Activated T-cell treated with anti-CD3 and anti-CD28 coated beads for 1 hour (primary cell): ENCODE results near the gene CCL18.
"Not testable (repeated sequence)": the region's sequence is repeated elsewhere in the genome, so short reads cannot be mapped to it uniquely, and the experiment has no call there.

Source experiments
- DNase-seq: peaks from one replicate; pipeline ENCODE4 v3.0.0-alpha.2; 2020; ENCODE audit warnings: low read depth

CCL18 gene

DNA sequence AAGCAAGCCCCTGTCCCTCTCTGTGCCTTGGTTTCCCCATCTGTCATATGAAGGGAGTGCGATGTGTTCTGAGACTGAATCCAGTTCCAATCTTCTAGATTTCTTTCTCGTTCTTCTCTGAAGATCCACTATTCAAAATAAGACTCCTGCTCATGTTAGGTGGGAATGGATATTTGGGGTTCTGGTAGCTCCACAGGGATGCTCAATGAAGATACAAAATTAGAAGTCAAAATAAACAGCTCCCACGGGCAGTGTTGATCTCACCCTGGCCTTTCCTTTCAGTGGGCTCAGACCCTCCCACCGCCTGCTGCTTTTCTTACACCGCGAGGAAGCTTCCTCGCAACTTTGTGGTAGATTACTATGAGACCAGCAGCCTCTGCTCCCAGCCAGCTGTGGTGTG, 40.2 kb downstream of the CCL18 start:
- DNase-seq = not testable (repeated sequence)

DNA sequence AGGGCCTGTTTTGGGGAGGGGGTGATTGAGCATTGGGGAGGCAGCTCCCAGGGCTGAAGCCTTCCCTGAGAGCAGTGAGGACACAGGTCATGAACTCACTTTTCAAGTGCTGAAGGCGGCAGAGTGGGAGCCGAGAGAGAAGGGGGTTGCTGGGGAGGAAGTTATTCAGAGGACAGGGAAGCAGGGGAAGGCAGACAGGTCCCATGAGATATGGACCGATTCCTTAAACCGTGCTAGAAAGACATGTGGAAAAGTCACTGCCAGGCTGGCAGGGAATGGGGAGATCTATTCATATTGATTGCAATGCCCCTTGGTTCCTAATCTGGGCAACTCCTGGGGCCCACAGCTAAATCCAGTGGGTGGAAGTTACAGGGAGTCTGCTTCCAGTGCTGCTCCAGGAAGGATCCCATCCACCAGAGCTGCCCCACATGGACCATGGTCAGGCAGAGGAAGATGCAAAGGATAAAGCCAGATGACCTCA, 40.7 kb downstream of the CCL18 start:
- no peak for DNase-seq

DNA sequence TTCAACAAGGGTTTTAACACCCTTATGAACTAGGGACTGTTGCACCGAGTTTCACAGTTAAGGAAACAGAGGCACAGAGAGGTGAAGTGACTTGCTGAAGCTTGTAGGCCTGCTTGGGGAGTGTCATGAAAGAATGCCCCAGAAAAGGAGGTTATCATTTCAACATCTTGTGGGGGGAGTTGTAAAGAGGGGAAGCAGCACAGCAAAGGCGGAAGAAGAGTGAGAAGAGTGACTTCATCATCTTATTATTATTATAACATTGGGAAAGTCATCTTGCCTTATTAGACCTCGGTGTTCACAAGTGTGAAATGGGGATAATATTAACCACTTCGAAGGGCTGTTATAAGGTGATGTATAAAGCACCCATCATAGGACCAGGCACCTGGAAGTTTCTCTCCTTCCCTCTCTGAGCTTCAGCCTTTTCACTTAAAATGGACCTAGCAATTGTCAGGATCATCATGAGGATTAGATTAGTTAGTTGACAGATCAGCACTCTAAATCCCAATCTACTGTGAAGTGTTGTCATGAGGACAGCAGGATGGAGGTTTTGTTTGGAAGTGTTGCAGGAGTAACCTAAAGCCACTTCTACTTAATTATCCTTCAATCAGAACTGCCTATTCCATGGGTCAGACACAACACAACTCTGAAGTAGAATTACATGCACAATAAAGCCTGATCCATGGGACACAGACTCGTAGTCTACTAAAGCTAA, 41.9 kb downstream of the CCL18 start:
- DNase-seq = no peak

DNA sequence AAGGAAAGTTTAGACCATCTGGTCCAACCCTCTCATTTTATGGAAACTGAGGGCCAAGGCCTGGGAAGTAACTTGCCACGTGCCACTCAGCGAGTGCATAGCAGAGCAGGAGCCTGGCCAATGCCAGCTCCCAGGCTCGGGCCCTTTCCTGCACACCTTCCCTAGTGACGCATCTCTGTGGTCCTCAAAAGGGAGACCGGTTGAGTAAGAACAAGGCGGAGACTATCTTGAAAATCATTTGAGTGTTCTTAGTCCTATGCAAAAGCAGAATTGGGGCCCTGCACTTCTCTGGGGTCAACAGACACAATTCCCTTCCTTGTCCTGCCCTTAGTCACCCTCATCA, 42.4 kb downstream of the CCL18 start:
- DNase-seq = no peak

DNA sequence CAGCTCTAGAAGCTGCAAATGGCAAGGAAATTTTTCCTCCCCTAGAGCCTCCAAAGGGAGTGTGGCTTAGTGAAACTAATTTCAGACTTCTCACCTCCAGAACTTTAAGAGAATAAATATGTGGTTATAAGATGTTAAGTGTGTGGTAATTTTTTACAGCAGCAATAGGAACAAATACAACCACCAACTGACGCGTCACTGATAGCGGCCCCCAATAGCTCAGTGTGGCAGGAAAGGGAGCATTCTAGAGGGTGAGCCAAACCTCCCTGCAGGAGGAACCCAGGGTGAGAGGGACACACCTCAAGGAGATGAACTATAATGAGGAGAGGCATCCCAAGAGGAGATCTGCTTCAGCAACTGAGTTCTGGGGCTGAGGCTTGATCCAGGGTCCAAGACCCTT, 43.6 kb downstream of the CCL18 start:
- DNase-seq = no peak

DNA sequence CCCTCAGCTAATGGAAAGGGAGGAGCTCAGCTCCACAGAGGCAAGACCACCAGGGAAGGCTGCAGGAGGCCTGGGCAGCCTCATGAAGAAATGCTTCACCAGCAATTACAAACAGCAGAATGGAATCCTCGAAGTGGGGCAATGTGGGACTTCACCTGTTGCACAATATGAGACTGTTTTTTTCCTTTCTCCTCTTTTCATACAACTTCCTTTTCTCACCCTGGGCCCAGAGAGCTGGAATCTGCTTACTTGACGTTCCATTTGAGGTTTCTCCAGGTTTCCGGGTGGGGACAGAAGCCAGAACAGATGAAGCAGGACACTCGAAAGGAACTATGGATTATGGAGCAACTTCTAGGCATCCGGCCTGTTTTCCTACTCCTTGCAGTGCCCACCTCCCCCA, 44.2 kb downstream of the CCL18 start:
- DNase-seq = not testable (repeated sequence)

DNA sequence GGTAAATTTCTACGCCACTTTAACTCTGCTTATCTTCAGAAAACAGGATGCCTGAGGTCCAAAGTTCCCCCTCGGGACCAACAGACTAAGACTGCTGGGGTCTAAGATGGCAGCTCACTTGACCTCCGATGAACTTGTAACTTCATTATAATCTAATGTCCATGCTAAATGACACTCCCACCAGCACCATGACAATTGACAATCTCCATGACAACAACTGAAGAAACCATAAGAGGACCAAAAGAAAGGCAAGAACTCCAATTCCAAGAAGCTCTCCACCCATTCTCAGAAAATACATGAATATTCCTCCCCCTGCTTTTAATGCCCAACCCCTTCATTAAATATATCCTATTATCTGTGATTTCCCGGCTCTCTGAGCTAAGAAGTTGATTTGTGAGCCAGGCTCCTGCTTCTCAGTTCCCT, 47.0 kb downstream of the CCL18 start:
- no peak for DNase-seq

DNA sequence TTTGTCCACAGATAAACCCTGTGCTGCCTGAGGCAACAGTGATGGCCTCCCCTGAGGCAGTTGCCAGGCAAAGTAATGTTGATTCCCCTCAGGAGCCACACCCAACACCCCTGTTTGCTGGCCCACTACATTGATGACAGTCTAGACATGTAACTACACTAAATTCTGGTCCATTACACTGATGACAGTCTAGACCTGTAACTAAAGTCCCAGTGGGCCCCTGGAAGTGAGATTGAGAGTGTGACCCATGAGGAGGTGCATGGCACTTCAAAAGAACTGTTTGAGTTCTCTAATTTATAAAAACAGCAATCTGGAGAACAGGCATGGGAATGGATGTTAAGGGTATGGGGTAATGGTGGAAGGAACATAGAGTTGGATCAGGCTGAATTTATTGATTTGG, 48.5 kb downstream of the CCL18 start:
- DNase-seq = no peak

DNA sequence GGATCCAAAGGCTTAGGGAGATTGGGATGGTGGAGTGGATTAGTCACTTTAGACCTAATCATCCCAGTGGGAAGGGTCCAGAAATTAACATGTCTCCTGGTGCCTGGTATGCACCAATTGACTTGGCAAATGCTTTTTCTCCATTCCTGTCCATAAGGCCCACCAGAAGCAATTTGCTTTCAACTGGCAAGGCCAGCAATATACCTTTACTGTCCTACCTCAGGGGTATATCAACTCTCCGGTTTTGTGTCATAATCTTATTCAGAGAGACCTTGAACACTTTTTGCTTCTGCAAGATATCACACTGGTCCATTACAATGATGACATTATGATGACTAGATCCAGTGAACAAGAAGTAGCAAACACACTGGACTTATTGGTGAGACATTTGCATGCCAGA, 49.1 kb downstream of the CCL18 start:
- DNase-seq = not testable (repeated sequence)

DNA sequence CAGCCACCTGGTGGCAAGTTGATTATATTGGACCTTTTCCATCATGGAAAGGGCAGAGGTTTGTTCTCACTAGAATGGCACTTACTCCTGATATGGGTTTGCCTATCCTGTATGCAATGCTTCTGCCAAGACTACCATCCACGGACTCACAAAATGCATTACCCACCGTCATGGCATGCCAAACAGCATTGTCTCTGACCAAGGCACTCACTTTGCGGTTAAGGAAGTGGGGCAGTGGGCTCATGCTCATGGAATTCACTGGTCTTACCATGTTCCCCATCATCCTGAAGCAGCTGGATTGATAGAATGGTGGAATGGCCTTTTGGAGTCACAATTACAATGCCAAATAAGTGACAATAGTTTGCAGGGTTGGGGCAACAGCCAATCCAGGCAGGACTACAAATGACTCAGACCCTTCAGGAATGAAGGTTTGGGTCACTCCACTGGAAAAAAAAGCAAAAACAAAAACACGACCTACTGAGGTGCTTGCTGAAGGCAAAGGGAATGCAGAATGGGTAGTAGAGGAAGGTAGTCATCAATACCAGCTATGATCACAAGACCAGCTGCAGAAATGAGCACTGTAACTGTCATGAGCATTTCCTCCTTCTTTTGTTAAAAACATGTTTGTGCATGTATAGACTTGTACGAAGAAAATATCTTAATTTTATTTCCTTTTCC, 51.0 kb downstream of the CCL18 start:
- DNase-seq = not testable (repeated sequence)

DNA sequence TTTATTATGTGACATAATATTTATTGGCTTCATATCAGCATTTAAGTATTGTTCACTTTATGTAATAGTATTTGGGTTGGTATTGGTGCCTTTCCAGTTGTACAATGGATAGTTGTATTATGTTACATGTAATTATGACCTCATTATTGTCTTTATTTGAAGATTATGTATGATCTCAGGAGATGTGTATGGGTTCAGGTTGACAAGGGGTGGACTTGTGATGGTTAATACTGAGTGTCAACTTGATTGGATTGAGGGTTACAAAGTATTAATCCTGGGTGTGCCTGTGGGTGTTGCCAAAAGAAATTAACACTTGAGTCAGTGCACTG, 51.5 kb downstream of the CCL18 start:
- not testable (repeated sequence) for DNase-seq

DNA sequence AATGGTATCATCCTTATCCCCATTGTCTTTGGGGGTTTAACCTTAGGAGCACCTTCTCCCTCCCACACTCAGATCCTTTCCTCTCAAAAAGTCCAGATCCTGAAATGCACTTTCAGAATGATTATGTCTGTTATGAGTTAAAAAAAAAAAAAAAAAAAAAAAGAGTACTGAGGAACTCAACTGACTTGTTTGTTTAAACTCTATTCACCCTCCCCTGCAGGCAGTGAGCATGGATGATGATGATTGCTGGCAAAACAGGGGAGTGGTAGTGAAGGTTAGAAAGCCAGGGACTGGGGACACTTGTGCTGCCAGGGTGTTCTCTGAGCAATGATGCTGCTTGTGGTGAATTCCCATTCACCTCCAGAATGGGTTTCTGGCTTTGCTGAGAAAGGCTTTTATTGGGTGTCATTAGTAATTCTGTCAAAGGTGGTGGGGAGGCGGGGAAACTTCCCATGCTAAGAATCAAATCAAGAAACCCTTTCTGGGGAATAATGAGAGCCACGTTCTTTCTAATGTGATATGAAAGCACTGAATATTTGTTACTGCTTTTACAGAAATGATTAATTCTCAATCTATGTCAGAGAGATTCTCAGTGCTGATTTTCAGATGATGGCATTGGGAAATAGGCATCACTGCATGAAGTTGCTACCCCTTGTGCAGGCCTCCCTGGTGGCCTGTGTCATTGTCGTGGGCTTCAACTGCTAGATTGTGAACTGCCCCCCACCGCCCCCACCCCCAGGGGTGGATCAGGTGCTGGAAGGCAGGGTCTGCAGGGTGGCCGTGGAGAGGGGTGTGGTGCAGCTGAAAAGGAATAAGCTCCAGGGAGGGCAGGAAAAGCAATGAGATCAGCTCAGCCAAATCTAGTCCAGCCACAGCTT, 53.7 kb downstream of the CCL18 start:
- DNase-seq = no peak

DNA sequence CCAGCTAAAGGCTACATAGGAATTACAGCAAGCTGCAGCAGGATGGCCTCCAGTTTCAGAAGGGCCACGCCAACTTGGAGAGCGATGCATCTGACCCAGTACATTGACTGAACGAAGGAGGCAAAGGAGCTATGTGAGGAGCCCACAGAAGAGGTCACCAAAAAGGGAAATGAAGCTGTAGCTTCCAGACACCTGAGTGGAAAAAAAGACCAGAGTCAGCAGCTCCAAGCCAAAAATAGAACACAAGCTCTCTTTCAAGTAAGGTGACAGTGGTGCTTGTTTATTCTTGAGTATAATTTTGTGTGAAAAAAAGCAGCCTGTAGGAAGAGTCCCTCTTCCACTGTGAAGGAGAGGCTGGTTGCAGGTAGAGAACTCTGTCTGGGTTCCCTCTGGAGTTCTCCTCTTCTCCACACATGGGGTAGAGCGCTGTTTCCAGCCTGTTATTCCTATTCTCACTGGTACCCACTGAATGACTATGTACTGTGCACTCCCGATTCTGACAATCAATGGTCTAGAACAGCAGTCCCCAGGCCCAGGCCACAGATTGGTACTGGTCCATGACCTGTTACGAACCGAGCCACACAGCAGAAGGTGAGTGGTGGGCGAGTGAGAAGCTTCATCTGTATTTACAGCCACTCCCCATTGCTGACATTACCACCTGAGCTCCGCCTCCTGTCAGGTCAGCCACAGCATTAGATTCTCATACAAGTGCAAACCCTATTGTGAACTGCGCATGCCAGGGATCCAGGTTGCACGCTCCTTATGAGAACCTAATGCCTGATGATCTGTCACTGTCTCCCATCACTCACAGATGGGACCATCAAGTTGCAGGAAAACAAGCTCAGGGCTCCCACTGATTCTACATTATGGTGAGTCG, 54.6 kb downstream of the CCL18 start:
- DNase-seq = no peak

DNA sequence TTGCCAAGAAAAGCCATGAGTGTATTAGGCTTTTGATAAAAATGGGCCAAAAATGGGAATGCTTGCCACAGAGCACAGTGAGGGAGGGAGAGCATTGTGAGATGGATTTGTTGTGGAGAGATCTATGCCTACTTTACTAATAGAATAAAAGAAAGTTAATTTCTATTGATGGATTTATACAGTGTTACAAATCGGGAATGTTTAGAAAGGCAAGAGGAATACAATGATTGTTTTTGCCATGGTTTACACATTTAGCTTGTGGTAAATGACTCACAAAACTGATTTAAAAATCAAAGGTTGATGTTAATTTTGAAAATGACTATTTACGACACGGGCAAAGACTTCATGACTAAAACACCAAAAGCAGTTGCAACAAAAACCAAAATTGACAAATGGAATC, 56.1 kb downstream of the CCL18 start:
- DNase-seq = no peak

DNA sequence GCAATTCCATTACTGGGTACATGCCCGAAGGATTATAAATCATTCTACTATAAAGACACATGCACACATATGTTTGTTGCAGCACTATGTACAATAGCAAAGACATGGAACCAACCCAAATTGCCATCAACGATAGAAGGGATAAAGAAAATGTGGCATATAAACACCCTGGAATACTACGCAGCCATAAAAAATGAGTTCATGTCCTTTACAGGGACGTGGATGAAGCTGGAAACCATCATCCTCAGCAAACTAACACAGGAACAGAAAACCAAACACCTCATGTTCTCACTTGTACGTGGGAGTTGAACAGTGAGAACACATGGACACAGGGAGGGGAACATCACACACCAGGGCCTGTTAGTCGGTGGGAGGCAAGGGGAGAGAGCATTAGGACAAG, 57.0 kb downstream of the CCL18 start:
- not testable (repeated sequence) for DNase-seq
